Umbilical cord (tissue), 2 donors: ENCODE data around the gene RAB11A. TPM values are rescaled to one million over a fixed set of nuclear protein-coding genes. Genes with fewer than 3 reads are reported as not detected.
A peak's percentile ranks its signal among the peaks of the same experiment; 100 is the strongest.

ENCODE experiments used
- DNase-seq: peaks from one replicate; pipeline ENCODE4 v3.0.0-alpha.2; 2015; ENCODE audit warnings: low spot score
- total RNA-seq: library from RNA; depleted of rRNA; stranded (reverse); fragments of >200 nt; gene quantifications from one replicate; pipeline ENCODE4 v1.2.3, GENCODE V29; 2014; ENCODE audit warnings: low replicate concordance; ENCODE audit not compliant: insufficient read depth

The RAB11A gene
- total RNA-seq, 1 donor from 2014 or later, result 54.2 TPM

- DNase-seq, result peak; percentile 68
These were observed 47.5 kb downstream of the RAB11A start for GRCh38 chr15:65916664-65917406.

- no peak for DNase-seq
These were observed 48.1 kb downstream of the RAB11A start for GRCh38 chr15:65917407-65917756.

GRCh38 chr15:65917936-65918335 is 48.6 kb downstream of the RAB11A start:
- no peak for DNase-seq

GRCh38 chr15:65918357-65918920 is 49.1 kb downstream of the RAB11A start:
- DNase-seq, result no peak

- DNase-seq, result no peak
These were observed 49.7 kb downstream of the RAB11A start for GRCh38 chr15:65918945-65919344.

- DNase-seq, result no peak
These were observed 50.1 kb downstream of the RAB11A start for GRCh38 chr15:65919353-65919752.

GRCh38 chr15:65920121-65920520 is 50.8 kb downstream of the RAB11A start:
- DNase-seq, result no peak

- no peak for DNase-seq
These were observed 51.6 kb downstream of the RAB11A start for GRCh38 chr15:65920825-65921309.

GRCh38 chr15:65921780-65922179 is 52.5 kb downstream of the RAB11A start:
- no peak for DNase-seq

- no peak for DNase-seq
These were observed 53.3 kb downstream of the RAB11A start for GRCh38 chr15:65922621-65923020.

- DNase-seq, result no peak
These were observed 54.0 kb downstream of the RAB11A start for GRCh38 chr15:65923264-65923663.

GRCh38 chr15:65924004-65924403 is 54.7 kb downstream of the RAB11A start:
- no peak for DNase-seq

GRCh38 chr15:65925338-65925737 is 56.0 kb downstream of the RAB11A start:
- DNase-seq, result no peak

- DNase-seq, result no peak
These were observed 57.2 kb downstream of the RAB11A start for GRCh38 chr15:65926459-65926858.

- DNase-seq, result no peak
These were observed 57.6 kb downstream of the RAB11A start for GRCh38 chr15:65926899-65927298.

- no peak for DNase-seq
These were observed 58.3 kb downstream of the RAB11A start for GRCh38 chr15:65927545-65927944.

- DNase-seq, result no peak
These were observed 60.3 kb downstream of the RAB11A start for GRCh38 chr15:65929573-65929972.

GRCh38 chr15:65930134-65930533 is 60.8 kb downstream of the RAB11A start:
- no peak for DNase-seq

- no peak for DNase-seq
These were observed 61.9 kb downstream of the RAB11A start for GRCh38 chr15:65931221-65931620.

GRCh38 chr15:65935391-65935790 is 66.1 kb downstream of the RAB11A start:
- no peak for DNase-seq

GRCh38 chr15:65936282-65936681 is 67.0 kb downstream of the RAB11A start:
- DNase-seq, result no peak

GRCh38 chr15:65937054-65937453 is 67.8 kb downstream of the RAB11A start:
- no peak for DNase-seq

GRCh38 chr15:65937476-65937875 is 68.2 kb downstream of the RAB11A start:
- DNase-seq, result no peak
